ENCODE data around the gene PDE2A. TPM values are rescaled to one million over a fixed set of nuclear protein-coding genes. Genes with fewer than 3 reads are reported as not detected.
A peak's percentile ranks its signal among the peaks of the same experiment; 100 is the strongest.

The PDE2A gene
- total RNA-seq, 1 donor from 2014 or later = 3.0 TPM

DNA sequence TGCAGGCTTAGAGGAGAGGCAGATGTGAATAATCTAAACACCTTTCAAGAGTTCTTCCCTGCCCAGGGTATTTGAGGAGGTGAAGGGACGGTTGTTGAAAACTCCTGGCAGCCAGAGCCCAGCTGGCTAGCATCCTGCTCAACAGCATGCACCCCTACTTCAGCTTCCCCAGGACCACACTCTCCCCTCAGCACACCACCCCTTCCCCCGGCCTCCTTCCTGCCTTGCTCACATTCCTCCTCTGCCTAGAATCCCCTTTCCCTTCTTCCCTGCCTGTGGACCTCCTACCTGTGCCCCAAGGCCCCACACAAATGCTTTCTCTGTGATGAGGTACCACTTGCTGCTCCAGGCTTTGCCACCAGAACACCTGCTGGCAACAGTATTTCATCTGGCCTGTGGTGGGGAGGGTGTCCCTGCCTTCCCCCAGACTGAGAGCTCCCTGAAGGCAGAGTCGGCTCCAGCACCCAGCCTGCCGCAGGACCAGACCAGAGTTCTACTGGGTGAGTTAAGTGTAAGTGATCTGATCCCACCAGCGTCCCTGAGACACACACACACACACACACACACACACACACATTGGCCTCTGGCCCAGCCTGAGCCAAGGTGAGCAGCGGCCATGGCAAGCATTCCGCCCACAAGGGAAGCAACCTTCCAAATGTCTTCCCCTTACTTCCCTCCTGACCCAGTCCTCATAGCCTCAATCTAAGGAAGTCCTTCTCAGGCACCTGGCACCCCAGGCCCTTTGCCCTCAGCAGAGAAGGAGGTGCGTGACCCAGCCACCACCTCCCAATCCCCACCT, 79.5 kb downstream of the PDE2A start:
- Mint-ChIP-seq H3K36me3 (ENCODE audit: low read depth) (no peaks in the 10 kb centered on the region), H3K9me3 (no peaks in the 10 kb centered on the region), H3K27me3 (ENCODE audit: low read depth) (peaks cover 59% of the 10 kb centered on the region), H3K4me1 (peaks cover 29% of the 10 kb centered on the region), H3K27ac (ENCODE audit: unreplicated experiment) (peak overlapping the region; percentile 19), H3K4me3 (no peak overlapping the region)
- DNase-seq (ENCODE audit: low read depth, low spot score) = no peak
- TF ChIP-seq, protein P1, sequence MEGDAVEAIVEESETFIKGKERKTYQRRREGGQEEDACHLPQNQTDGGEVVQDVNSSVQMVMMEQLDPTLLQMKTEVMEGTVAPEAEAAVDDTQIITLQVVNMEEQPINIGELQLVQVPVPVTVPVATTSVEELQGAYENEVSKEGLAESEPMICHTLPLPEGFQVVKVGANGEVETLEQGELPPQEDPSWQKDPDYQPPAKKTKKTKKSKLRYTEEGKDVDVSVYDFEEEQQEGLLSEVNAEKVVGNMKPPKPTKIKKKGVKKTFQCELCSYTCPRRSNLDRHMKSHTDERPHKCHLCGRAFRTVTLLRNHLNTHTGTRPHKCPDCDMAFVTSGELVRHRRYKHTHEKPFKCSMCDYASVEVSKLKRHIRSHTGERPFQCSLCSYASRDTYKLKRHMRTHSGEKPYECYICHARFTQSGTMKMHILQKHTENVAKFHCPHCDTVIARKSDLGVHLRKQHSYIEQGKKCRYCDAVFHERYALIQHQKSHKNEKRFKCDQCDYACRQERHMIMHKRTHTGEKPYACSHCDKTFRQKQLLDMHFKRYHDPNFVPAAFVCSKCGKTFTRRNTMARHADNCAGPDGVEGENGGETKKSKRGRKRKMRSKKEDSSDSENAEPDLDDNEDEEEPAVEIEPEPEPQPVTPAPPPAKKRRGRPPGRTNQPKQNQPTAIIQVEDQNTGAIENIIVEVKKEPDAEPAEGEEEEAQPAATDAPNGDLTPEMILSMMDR (conservative IDR thresholded peaks at IDR 0.05) = no peak

DNA sequence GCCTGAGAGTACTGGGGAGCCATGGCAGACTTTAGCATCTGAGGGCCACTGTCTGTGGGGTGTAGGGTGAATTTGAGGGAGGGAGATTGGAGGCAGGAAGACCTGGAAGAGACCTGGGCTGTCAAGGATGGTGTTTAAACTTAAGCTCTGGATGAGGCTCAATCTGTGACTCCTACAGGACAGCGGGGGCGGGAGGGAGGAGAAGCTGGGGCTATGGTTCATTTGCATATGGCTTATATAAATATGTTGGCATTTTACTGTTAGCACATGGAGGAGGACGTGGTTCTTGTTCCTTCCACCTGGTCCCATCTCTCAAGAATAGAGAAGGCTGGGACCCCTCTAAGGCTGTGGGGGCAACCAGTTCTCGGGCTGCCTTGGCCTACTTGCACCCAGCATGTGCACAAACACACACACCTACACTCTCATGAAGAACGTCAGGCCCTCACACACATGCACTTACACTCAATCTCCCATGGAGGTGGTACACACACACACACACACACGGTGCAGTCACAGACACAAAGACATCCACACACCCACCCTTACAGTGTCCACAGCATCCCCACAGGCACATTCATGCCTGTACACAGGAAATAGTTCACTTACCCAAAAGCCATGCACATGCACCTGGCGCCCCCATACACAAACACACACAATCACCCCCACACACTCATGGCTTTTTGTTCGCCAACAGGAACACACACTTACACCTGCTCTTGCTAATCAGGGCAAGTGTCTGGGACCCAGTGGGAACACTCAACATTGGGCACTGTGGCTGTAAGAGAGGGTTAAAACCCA, 81.3 kb downstream of the PDE2A start:
- no peak overlapping the region for H3K4me3 Mint-ChIP-seq
- no peak overlapping the region for H3K27ac Mint-ChIP-seq (ENCODE audit: unreplicated experiment)
- peaks cover 71% of the 10 kb centered on the region for H3K27me3 Mint-ChIP-seq (ENCODE audit: low read depth)
- H3K4me1 Mint-ChIP-seq = peaks cover 28% of the 10 kb centered on the region
- no peak for DNase-seq (ENCODE audit: low read depth, low spot score)
- TF ChIP-seq, protein P1 (conservative IDR thresholded peaks at IDR 0.05) = no peak
- H3K9me3 Mint-ChIP-seq = no peaks in the 10 kb centered on the region
- H3K36me3 Mint-ChIP-seq (ENCODE audit: low read depth) = no peaks in the 10 kb centered on the region

DNA sequence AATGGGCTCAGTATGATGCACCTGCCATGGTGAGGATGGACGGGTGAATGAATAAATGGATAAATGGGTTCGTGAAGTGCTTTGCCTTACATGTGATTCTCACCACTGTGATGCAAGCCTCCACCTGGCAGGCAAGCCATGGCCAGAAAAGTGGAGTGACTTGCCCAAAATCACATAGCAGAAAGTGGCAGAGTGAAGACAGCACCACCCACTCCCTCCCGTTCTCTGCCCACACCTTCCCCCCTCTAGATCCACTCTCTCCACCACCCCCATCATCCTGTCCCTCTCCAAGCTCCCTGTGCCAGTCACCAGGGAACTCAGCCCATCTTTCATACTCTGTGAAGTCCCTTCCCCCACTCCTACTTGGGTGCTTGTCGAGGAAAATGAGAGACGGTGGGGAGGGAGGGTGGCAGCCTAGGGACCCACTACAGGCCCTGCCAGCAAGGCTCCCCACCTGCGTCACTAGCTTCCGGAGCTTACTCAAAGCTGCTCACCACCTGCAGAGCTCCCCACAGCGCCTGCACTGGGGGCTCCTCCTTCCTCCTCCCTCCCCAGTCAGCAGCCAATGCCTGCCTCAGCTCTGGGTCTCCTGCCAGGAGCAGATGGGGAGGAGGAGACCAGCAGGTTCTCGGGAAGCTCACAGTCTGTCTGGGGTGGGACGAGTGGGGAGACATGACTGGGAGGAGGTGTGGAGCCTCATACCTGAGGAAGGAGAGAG, 82.3 kb downstream of the PDE2A start:
- no peak overlapping the region for H3K27ac Mint-ChIP-seq (ENCODE audit: unreplicated experiment)
- no peaks in the 10 kb centered on the region for H3K9me3 Mint-ChIP-seq
- DNase-seq (ENCODE audit: low read depth, low spot score) = no peak
- H3K36me3 Mint-ChIP-seq (ENCODE audit: low read depth) = no peaks in the 10 kb centered on the region
- TF ChIP-seq, protein P1 (conservative IDR thresholded peaks at IDR 0.05) = no peak
- peaks cover 25% of the 10 kb centered on the region for H3K4me1 Mint-ChIP-seq
- peak overlapping the region; percentile 22 for H3K4me3 Mint-ChIP-seq
- H3K27me3 Mint-ChIP-seq (ENCODE audit: low read depth) = peaks cover 81% of the 10 kb centered on the region

DNA sequence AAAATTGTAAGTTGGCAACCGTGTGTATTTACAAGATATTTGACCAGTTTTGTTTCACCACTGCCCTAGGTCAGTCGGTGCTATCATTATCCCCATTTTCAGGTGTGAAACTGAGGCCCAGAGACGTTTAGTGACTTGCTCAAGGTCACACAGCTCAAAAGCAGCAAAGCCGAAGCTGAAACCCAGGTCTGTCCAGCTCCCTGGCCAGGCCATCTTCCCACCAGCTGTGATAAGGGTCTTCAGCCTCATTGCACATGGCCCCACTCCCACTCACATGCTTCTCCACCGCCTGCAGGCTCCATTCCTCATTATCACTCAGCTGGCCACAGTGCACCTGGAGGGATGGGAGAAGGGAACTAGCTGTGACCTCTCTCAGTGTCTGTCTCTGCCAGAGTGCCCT, 83.2 kb downstream of the PDE2A start:
- no peak overlapping the region for H3K27ac Mint-ChIP-seq (ENCODE audit: unreplicated experiment)
- TF ChIP-seq, protein P1 (conservative IDR thresholded peaks at IDR 0.05) = no peak
- peaks cover 24% of the 10 kb centered on the region for H3K4me1 Mint-ChIP-seq
- H3K36me3 Mint-ChIP-seq (ENCODE audit: low read depth) = no peaks in the 10 kb centered on the region
- peak overlapping the region; percentile 48 for H3K4me3 Mint-ChIP-seq
- no peaks in the 10 kb centered on the region for H3K9me3 Mint-ChIP-seq
- no peak for DNase-seq (ENCODE audit: low read depth, low spot score)
- peaks cover 90% of the 10 kb centered on the region for H3K27me3 Mint-ChIP-seq (ENCODE audit: low read depth)
